Retinal pigment epithelial cell (primary cell): ENCODE results near the gene UBE2B.
"Not testable (repeated sequence)": the region's sequence is repeated elsewhere in the genome, so short reads cannot be mapped to it uniquely, and the experiment has no call there.

ENCODE experiments used
- DNase-seq: peaks from one replicate; pipeline ENCODE4 v3.0.0-alpha.2; 2010; ENCODE audit warnings: low read depth
- H3K4me3 ChIP-seq: 2 replicates; pipeline ENCODE4 v1.5.1; 2011; ENCODE audit warnings: mild to moderate bottlenecking, low read length, control low read depth, moderate library complexity
- TF ChIP-seq, protein P1 (sequence below): conservative IDR thresholded peaks from 2 replicates; pipeline ENCODE4 v1.5.1; 2011; ENCODE audit warnings: low read depth, low read length, control low read depth, inconsistent platforms

UBE2B gene

DNA sequence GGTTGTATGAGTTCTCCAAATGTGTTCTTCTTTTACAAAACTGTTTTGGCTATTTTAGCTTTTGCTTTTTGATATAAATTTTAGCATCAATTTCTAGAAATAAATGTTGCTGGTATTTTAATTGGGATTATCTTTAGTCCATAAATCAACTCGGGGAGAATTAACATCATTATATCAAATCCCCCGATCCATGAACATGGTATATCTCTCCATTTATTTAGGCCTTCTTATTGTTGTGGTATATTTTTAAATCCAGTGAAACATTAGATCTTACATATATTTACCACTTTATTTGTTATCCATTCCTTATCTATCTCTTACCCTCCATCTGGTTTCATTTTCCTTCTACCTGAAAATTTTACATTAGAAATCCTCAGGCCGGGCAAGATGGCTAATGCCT is 47.6 kb downstream of the UBE2B start:
- no peak for DNase-seq
- TF ChIP-seq, protein P1, sequence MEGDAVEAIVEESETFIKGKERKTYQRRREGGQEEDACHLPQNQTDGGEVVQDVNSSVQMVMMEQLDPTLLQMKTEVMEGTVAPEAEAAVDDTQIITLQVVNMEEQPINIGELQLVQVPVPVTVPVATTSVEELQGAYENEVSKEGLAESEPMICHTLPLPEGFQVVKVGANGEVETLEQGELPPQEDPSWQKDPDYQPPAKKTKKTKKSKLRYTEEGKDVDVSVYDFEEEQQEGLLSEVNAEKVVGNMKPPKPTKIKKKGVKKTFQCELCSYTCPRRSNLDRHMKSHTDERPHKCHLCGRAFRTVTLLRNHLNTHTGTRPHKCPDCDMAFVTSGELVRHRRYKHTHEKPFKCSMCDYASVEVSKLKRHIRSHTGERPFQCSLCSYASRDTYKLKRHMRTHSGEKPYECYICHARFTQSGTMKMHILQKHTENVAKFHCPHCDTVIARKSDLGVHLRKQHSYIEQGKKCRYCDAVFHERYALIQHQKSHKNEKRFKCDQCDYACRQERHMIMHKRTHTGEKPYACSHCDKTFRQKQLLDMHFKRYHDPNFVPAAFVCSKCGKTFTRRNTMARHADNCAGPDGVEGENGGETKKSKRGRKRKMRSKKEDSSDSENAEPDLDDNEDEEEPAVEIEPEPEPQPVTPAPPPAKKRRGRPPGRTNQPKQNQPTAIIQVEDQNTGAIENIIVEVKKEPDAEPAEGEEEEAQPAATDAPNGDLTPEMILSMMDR = no peak
- H3K4me3 ChIP-seq = no peak overlapping the region

DNA sequence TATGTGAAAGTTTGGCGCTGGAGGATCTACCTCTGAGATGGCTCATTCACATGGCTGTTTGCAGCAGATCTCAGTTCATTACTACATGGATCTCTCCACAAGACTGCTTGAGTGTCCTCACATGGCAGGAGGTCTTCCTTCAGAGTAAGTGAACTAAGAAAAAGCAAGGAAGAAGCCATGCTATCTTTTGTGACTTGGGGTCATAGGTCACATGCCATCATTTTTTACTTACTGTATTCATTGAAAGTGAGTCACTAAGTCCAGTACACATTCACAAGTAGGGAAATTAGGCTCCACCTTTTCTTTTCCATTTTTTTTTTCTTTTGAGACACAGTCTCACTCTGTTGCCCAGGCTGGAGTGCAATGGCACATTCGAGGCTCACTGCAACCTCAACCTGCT is 49.0 kb downstream of the UBE2B start:
- H3K4me3 ChIP-seq = no peak overlapping the region
- TF ChIP-seq, protein P1 = no peak
- DNase-seq = no peak

DNA sequence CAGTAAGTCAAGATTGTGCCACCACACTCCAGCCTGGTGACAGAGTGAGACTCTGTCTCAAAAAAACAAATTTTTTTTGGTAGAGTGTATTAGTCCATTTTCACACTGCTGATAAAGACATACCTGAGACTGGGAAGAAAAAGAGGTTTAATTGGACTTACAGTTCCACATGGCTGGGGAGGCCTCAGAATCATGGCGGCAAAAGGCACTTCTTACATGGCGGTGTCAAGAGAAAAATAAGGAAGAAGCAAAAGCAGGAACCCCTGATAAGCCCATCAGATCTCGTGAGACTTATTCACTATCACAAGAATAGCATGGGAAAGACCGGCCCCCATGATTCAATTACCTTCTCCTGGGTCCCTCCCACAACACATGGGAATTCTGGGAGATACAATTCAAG is 49.7 kb downstream of the UBE2B start:
- H3K4me3 ChIP-seq, DNase-seq: not testable (repeated sequence)

GRCh38 chr5:134422791-134423365 is 51.5 kb downstream of the UBE2B start:
- DNase-seq = no peak
- H3K4me3 ChIP-seq = no peak overlapping the region
- TF ChIP-seq, protein P1 = no peak

- TF ChIP-seq, protein P1 = no peak
- DNase-seq = no peak
- no peak overlapping the region for H3K4me3 ChIP-seq
Observed at GRCh38 chr5:134423376-134423775, 52.0 kb downstream of the UBE2B start.

DNA sequence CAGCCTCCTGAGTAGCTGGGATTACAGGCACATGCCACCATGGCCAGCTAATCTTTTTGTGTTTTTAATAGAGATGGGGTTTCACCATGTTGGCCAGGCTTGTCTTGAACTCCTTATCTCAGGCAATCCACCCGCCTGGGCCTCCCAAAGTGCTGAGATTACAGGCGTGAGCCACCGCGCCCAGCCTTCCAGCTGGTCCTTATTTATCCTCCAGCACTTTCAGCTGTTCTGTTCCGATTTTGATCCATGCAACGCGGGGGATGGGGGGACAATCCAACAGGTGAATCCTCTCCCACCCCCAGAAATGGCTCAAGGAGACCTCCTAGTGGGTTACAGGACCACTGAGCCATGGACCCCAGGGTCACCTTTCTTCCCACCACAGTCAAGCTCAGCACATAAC is 55.0 kb downstream of the UBE2B start:
- no peak for DNase-seq
- TF ChIP-seq, protein P1 = no peak
- H3K4me3 ChIP-seq = no peak overlapping the region

- H3K4me3 ChIP-seq = no peak overlapping the region
- no peak for DNase-seq
- TF ChIP-seq, protein P1 = no peak
Observed at GRCh38 chr5:134427540-134428041, 56.2 kb downstream of the UBE2B start.
